Spleen (tissue), 11 donors: Measurements from ENCODE around the gene ANKFY1. TPM values are rescaled to one million over a fixed set of nuclear protein-coding genes. Genes with fewer than 3 reads are reported as not detected.
"Not testable (repeated sequence)": the region's sequence is repeated elsewhere in the genome, so short reads cannot be mapped to it uniquely, and the experiment has no call there.

ENCODE experiments used
- DNase-seq: peaks from one replicate; pipeline ENCODE4 v3.0.0-alpha.2; 2020
- H3K27ac ChIP-seq, 8 donors: fragments of 200-600 bp; sonication (generic) in 7 of 8; 1 replicate in 4 of 8; 2 replicates in 4 of 8; pipeline versions ENCODE4 v1.5.0 to v1.8.0; 2016 to 2021; ENCODE audit warnings: inconsistent platforms in 4 of 8, mild to moderate bottlenecking in 4 of 8, moderate library complexity in 1 of 8
- H3K27me3 ChIP-seq, 7 donors: fragments of 200-600 bp; sonication (generic) in 6 of 7; replicated peaks in 1 of 7; 1 replicate in 4 of 7; 2 replicates in 3 of 7; pipeline versions ENCODE4 v1.5.0 to v1.8.0; 2016 to 2021; ENCODE audit warnings: inconsistent platforms in 3 of 7, mild to moderate bottlenecking in 1 of 7
- H3K36me3 ChIP-seq, 6 donors: fragments of 200-600 bp; sonication (generic) in 5 of 6; 1 replicate in 4 of 6; 2 replicates in 2 of 6; pipeline versions ENCODE4 v1.5.0 to v1.8.0; 2016 to 2021; ENCODE audit warnings: inconsistent platforms in 2 of 6
- H3K4me1 ChIP-seq, 6 donors: fragments of 200-600 bp; sonication (generic) in 5 of 6; 1 replicate in 3 of 6; 2 replicates in 3 of 6; pipeline versions ENCODE4 v1.5.0 to v1.8.0; 2016 to 2021; ENCODE audit warnings: inconsistent platforms in 3 of 6
- H3K4me3 ChIP-seq, 8 donors: fragments of 200-600 bp; sonication (generic) in 7 of 8; 1 replicate in 4 of 8; 2 replicates in 4 of 8; pipeline versions ENCODE4 v1.5.0 to v1.8.0; 2016 to 2021; ENCODE audit warnings: inconsistent platforms in 4 of 8, mild to moderate bottlenecking in 4 of 8, moderate library complexity in 2 of 8
- H3K9me3 ChIP-seq, 8 donors: fragments of 200-600 bp; sonication (generic) in 7 of 8; 1 replicate in 4 of 8; 2 replicates in 4 of 8; pipeline versions ENCODE4 v1.5.0 to v1.8.0; 2016 to 2021; ENCODE audit warnings: inconsistent platforms in 4 of 8
- POLR2A ChIP-seq, 3 donors: fragments of 450-650 bp; IDR thresholded peaks; one replicate each; pipeline ENCODE4 v1.5.1; 2017; ENCODE audit warnings: antibody characterized with exemption in 3 of 3, mild to moderate bottlenecking in 1 of 3
- POLR2AphosphoS5 ChIP-seq, 3 donors: sonication (generic); formaldehyde crosslinking; IDR thresholded peaks; one replicate each; pipeline ENCODE4 v1.5.1; 2017; ENCODE audit warnings: antibody characterized with exemption in 3 of 3
- WGBS, 5 donors: extraction: QIAGEN DNeasy Blood & Tissue Kit in 3 of 5; methylation state at CpG; one replicate each; pipeline versions ENCODE4 v1.1.5 to v1.1.7; 2013 to 2018; 5-methylcytosine and 5-hydroxymethylcytosine counted together
- intact Hi-C: fragments of 100-400 bp; cut with DNase I; formaldehyde crosslinking; loops from one replicate; pipeline ENCODE4 v1.15.0; 2023; ENCODE audit warnings: low total_unique reads
- polyA plus RNA-seq, 3 donors: library from polyadenylated mRNA; stranded (reverse); fragments of 200-250 nt; gene quantifications; one replicate each; pipeline ENCODE4 v1.2.1, GENCODE V29; 2013
- total RNA-seq, 7 donors: library from RNA; depleted of rRNA in 3 of 7; stranded (reverse); fragments of >200 nt in 3 of 7; fragmentation: NEBNext Ultra II Directional in 4 of 7; extraction: Animal tissue kit (Norgen Biotek cat#: 25700) in 4 of 7; gene quantifications; one replicate each; pipeline versions ENCODE4 v1.1.0 to v1.2.1, GENCODE V29; 2016 to 2021
- TF ChIP-seq, protein P1 (sequence below), 11 experiments: fragments of 200-600 bp in 7 of 11; fragments of 450-650 bp in 4 of 11; sonication (generic) in 4 of 11; IDR thresholded peaks in 8 of 11; conservative IDR thresholded peaks in 3 of 11; 1 replicate in 7 of 11; 2 replicates in 4 of 11; pipeline versions ENCODE4 v1.4.0 to v1.8.0; 2016 to 2021; ENCODE audit warnings: antibody characterized with exemption in 11 of 11, inconsistent platforms in 4 of 11, mild to moderate bottlenecking in 1 of 11
- donor health status: healthy with polysubstance abuse.
- donor health status: DM: no; HTN: no; CAD: no; lungs with moderate emphysema.
- donor health status: DM: no; HTN: no; CAD: no.
- donor health status: Bipolar disorder and iron deficiency.
- donor health status: healthy.
- donor health status: DM: no; HTN: no; CAD: no.
- donor health status: DM: yes; HTN: yes; CAD: no.

ANKFY1 gene
- total and polyA plus RNA-seq, 10 donors: 6.1 to 81.5 (median 51.7) TPM

DNA sequence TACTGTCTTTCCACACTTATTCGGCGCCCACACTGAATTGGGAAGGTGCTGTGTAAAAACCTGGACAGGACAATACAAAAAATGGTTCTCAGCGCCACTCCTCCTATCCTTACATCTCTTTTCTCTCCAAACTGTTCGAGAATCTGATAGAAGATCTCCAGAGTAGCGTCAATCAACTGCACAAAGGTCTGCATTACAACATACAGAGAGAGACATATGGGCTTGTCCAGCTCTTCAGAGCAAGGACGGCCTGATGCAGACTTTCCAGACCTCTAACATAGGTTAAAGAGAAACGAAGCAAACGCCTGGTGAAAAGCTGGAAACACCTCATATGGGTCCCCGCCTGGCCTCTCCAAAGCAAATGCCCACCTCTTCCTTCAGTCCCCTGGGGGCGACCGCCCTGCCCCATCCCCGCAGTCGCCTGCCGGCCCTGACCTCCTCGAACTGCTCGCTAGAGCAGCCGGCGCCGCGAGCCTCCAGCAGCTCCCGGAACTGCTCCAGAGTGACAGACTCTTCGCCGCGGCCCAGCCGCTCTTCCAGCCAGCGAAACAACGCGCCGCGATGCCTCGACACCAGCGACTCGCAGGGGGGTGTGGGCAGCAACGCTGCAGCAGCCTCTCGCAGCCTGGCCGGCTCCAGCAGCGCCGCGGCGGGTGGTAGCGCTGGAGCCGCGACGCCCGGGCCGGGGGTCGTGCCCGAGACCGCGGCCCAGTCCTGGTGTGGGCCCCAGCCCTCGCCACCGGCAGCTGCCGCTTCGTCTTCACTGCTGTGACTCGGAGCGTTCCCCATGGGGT lies 121.5 kb downstream of the ANKFY1 start:
- Histone ChIP-seq H3K27me3 (no peaks in the 10 kb centered on the region), H3K4me3 (peak overlapping the region; percentile 85 to 100 (median 98)), H3K4me1 (peaks cover 17 to 69% (median 63%) of the 10 kb centered on the region in 6 donors), H3K27ac (peak overlapping the region; percentile 93 to 100 (median 100)), H3K36me3 (peaks cover 0 to 35% (median 0%) of the 10 kb centered on the region in 6 donors), H3K9me3 (no peaks in the 10 kb centered on the region)
- no peak for DNase-seq
- intact Hi-C loops: no loop called here
- 4 to 7% (median 5%) methylated on average over 34 to 56 of the region's 56 CpGs for whole genome bisulfite sequencing, 5 donors
- TF ChIP-seq POLR2A (IDR thresholded peaks at IDR 0.05) (no peak), POLR2AphosphoS5 (IDR thresholded peaks at IDR 0.05) (no peak)
- TF ChIP-seq, protein P1, sequence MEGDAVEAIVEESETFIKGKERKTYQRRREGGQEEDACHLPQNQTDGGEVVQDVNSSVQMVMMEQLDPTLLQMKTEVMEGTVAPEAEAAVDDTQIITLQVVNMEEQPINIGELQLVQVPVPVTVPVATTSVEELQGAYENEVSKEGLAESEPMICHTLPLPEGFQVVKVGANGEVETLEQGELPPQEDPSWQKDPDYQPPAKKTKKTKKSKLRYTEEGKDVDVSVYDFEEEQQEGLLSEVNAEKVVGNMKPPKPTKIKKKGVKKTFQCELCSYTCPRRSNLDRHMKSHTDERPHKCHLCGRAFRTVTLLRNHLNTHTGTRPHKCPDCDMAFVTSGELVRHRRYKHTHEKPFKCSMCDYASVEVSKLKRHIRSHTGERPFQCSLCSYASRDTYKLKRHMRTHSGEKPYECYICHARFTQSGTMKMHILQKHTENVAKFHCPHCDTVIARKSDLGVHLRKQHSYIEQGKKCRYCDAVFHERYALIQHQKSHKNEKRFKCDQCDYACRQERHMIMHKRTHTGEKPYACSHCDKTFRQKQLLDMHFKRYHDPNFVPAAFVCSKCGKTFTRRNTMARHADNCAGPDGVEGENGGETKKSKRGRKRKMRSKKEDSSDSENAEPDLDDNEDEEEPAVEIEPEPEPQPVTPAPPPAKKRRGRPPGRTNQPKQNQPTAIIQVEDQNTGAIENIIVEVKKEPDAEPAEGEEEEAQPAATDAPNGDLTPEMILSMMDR (IDR thresholded peaks at IDR 0.05 in 8 of 11, conservative IDR thresholded peaks at IDR 0.05 in 3 of 11): no peak

GRCh38 chr17:4140125-4140524 lies 123.7 kb downstream of the ANKFY1 start:
- Histone ChIP-seq H3K4me1 (peaks cover 17 to 86% (median 74%) of the 10 kb centered on the region in 6 donors), H3K9me3 (no peaks in the 10 kb centered on the region), H3K36me3 (peaks cover 0 to 46% (median 0%) of the 10 kb centered on the region in 6 donors), H3K27ac (peak overlapping the region in 1 of 8 donors; percentile 3), H3K27me3 (no peaks in the 10 kb centered on the region), H3K4me3 (no peak overlapping the region)
- intact Hi-C loops: no loop called here
- WGBS, 5 donors: 78 to 84% (median 82%) methylated on average over 2 of the region's 2 CpGs
- no peak for TF ChIP-seq POLR2AphosphoS5 (IDR thresholded peaks at IDR 0.05)
- no peak for DNase-seq

GRCh38 chr17:4138906-4139526 lies 124.8 kb downstream of the ANKFY1 start:
- H3K9me3 ChIP-seq, H3K4me3 ChIP-seq, H3K27me3 ChIP-seq, intact Hi-C loops, DNase-seq: not testable (repeated sequence)
- peak overlapping the region in 1 of 8 donors; percentile 36 for H3K27ac ChIP-seq
- WGBS, 5 donors: 86 to 95% (median 91%) methylated on average over 7 to 9 of the region's 9 CpGs
- peaks cover 17 to 86% (median 69%) of the 10 kb centered on the region in 6 donors for H3K4me1 ChIP-seq
- peaks cover 0 to 46% (median 0%) of the 10 kb centered on the region in 6 donors for H3K36me3 ChIP-seq

- Histone ChIP-seq H3K27ac (peak overlapping the region in 2 of 8 donors; percentile 3 to 63), H3K27me3 (no peaks in the 10 kb centered on the region), H3K36me3 (peaks cover 0 to 58% (median 0%) of the 10 kb centered on the region in 6 donors), H3K4me1 (peaks cover 12 to 97% (median 67%) of the 10 kb centered on the region in 6 donors), H3K9me3 (no peaks in the 10 kb centered on the region), H3K4me3 (no peak overlapping the region)
- DNase-seq: no peak
- TF ChIP-seq POLR2AphosphoS5 (IDR thresholded peaks at IDR 0.05) (no peak), POLR2A (IDR thresholded peaks at IDR 0.05) (no peak)
- TF ChIP-seq, protein P1 (IDR thresholded peaks at IDR 0.05 in 8 of 11, conservative IDR thresholded peaks at IDR 0.05 in 3 of 11): no peak
- intact Hi-C loops: no loop called here
- 70 to 95% (median 88%) methylated on average over 3 to 6 of the region's 6 CpGs for WGBS, 5 donors
Measured at GRCh38 chr17:4136373-4136772, 127.4 kb downstream of the ANKFY1 start.

- no peak overlapping the region for H3K27ac ChIP-seq
- H3K9me3 ChIP-seq: no peaks in the 10 kb centered on the region
- peaks cover 11 to 97% (median 65%) of the 10 kb centered on the region in 6 donors for H3K4me1 ChIP-seq
- no peaks in the 10 kb centered on the region for H3K27me3 ChIP-seq
- intact Hi-C loops: no loop called here
- 90 to 99% (median 94%) methylated on average over 3 of the region's 3 CpGs for WGBS, 5 donors
- TF ChIP-seq POLR2A (IDR thresholded peaks at IDR 0.05): no peak
- TF ChIP-seq, protein P1 (IDR thresholded peaks at IDR 0.05 in 8 of 11, conservative IDR thresholded peaks at IDR 0.05 in 3 of 11): no peak
- no peak for TF ChIP-seq POLR2AphosphoS5 (IDR thresholded peaks at IDR 0.05)
- H3K36me3 ChIP-seq: peaks cover 0 to 62% (median 0%) of the 10 kb centered on the region in 6 donors
- DNase-seq: no peak
- H3K4me3 ChIP-seq: no peak overlapping the region
Measured at GRCh38 chr17:4135489-4135888, 128.3 kb downstream of the ANKFY1 start.
